Right lung (tissue), 5 donors: ENCODE results near the gene SHOX. TPM values are rescaled to one million over a fixed set of nuclear protein-coding genes. Genes with fewer than 3 reads are reported as not detected.
"Not testable (repeated sequence)": the region's sequence is repeated elsewhere in the genome, so short reads cannot be mapped to it uniquely, and the experiment has no call there.

Source experiments
- DNase-seq, 2 donors: peaks; one replicate each; pipeline ENCODE4 v3.0.0-alpha.2; 2013
- polyA plus RNA-seq, 5 donors: library from polyadenylated mRNA; unstranded; fragments of 120-200 nt; gene quantifications; one replicate each; pipeline versions ENCODE4 v1.2.1 to v1.2.3, GENCODE V29; 2013; ENCODE audit warnings: inconsistent platforms in 1 of 5, low replicate concordance in 1 of 5; ENCODE audit not compliant: insufficient read length in 5 of 5, insufficient read depth in 1 of 5

Gene SHOX
- polyA plus RNA-seq, 5 donors: 0.05 to 0.24 (median 0.08) TPM

DNA sequence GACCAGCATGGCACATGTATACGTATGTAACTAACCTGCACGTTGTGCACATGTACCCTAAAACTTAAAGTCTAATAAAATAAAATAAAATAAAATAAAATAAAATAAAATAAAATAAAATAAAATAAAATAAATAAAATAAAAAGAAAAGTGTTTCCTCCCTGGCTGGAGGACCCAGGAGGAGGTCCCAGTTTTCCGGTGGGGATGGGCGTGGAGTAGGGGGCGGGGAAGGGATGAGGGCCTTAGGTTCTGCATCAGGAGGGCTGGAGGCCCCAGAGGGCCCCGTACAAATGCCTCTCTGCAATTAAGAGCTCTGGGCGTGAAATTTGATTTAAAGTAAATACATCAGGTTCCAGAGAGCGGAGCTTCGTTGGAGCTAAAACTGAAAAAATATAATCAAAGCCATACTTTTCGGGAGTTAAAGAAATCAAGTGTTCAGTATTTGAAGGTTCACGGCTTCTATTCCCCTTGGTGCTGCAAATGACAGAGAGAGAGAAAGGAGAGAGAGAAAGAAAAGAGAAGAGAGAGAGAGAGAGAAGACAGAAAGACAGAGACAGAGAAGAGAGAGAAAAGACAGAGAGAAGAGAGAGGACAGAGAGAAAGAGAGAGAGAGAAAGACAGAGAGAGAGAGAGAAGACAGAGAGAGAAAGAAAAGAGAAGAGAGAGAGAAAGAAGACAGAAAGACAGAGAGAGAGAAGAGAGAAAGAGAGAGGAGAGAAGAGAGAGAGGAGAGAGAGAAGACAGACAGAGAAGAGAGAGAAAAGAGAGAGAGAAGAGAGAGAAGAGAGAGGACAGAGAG is 8.7 kb upstream of the SHOX start:
- no peak for DNase-seq

DNA sequence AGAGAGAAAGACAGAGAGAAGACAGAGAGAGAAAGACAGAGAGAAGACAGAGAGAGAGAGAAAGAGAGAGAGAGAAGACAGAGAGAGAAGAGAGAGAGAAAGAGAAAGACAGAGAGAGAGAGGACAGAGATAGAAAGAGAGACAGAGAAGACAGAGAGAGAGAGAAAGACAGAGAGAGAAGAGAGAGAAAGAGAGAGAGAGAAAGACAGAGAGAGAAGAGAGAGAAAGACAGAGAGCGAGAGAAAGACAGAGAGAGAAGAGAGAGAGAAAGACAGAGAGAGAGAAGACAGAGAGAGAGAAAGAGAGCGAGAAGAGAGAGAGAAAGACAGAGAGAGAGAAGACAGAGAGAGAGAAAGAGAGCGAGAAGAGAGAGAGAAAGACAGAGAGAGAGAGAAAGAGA is 7.8 kb upstream of the SHOX start:
- not testable (repeated sequence) for DNase-seq

DNA sequence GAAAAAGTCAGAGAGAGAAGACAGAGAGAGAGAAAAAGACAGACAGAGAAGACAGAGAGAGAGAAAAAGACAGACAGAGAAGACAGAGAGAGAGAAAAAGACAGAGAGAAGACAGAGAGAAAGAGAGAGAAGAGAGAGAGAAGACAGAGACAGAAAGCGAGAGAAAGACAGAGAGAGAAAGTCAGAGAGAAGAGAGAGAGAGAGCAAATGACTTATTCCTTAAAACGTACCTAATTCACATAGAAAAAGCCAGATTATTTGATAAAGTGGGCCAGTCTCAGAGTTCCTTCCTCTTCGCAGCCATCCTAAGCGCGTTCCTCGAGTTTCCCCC is 7.4 kb upstream of the SHOX start:
- no peak for DNase-seq

DNA sequence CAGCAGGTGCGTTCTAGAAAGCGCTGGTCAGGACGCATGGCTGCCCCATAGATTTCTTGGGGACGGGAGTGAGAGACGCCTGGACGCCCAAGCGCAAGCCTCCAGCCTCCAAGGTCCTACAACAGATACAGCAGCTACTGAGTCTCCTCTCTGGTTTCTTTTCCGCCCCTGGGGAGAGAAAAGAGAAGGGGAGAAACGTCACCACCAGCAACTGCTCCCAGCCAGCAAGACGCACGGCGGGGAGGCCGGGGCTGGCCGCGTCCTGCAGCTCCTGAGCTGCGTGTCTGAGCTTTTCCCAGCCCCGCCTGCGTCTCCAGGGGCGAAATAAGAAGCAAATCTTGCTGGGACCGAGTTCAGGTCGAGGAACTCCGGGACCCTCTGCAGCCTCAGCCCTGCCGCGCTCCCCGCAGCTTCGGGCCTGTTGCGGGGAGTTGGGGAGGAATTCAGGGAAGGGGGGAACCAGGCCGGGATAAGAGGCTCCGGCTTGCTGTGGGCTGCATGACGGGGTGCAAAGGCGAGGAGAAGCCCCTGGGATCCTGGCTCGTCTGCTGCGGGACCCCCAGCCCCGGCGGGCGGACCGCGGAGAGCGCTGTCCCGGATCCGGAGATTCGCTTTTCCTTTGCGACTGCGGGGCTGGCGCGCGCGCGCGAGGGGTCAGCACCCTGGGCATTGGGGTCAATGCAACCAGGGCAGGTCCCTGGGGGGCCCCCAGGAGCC is 6.8 kb upstream of the SHOX start:
- no peak for DNase-seq

DNA sequence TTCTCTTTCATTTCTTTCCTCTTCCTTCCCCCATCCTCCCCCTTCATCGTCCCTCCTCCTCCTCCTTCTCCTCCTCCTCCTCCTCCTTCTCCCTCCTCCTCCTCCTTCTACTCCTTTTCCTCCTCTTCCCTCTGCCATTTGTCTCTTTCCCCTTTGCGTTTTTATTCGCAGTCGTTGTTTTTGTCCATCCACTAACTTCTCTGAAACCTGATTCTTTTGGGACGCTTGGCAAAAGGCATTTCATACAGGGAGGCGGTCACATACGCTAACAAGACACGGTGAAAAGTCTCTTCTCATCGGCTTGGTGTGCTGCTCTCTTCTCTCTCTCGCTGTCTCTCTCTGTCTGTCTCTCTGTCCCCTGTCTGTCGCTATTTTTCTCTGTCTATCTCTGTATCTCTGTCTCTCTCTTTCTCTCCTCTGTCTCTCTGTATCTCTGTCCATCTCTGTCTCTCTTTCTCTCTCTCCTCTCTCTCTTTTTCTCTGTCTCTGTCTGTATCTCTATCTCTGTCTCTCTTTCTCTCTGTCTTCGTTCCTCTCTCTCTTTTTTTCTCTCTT is 5.4 kb upstream of the SHOX start:
- DNase-seq: no peak

DNA sequence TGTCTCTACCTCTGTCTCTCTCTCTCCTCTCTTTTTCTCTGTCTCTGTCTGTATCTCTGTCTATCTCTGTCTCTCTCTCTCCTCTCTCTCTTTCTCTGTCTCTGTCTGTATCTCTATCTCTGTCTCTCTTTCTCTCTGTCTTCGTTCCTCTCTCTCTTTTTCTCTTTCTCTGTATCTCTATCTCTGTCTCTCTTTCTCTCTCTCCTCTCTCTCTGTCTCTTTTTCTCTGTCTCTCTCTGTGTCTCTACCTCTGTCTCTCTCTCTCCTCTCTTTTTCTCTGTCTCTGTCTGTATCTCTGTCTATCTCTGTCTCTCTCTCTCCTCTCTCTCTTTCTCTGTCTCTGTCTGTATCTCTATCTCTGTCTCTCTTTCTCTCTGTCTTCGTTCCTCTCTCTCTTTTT is 4.5 kb upstream of the SHOX start:
- not testable (repeated sequence) for DNase-seq

DNA sequence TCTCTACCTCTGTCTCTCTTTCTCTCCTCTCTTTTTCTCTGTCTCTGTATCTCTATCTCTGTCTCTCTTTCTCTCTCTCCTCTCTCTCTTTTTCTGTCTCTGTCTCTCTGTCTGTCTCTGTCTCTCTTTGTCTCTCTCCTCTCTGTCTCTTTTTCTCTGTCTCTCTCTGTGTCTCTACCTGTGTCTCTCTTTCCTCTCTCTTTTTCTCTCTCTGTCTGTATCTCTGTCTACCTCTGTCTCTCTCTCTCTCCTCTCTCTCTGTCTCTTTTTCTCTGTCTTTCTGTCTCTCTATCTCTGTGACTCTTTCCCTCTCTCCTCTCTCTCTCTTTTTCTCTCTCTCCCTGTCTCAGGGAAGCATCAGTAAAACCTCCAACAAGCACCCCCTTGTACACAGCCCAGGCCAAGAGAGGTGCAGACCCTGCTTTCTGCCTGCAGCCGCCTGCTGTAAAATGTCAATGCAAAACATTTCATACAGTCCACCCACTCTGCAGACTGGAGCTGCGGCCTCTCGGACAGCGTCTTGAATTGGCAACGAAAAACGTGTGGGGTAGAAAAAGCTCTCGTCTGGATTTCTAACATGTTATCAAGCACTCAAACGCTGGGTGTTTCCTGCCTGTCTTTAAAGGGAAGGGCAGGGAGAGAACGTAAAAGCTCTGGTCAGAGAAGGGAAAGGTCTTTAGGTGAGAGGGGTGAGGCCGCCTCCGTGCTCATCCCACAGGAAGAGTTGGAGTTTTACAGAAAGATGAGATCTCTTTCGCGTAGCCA is 3.7 kb upstream of the SHOX start:
- DNase-seq: no peak

DNA sequence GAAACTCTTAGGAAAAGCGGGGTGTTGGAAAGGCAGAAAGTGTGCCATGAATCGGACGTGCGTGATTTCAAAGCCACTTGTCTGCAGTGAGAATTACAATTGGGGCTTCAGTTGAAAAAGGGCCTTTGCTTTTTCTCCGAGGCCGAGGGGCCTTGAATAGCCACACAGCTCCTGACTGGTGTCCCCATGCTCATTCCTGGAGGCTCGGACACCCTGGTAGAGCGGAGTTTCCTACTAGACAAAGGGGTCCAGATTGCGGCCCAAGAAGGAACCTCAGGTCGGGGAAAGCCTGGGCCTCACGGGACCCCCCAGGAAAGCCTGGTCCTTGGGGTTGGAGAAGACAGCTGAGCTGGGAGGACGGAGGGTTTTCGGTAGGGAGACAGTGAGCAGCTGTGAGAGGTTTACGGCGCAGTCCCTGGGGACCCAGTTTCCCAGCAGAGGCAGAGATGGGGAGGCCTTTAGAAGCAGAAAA is 3.0 kb upstream of the SHOX start:
- DNase-seq: no peak

DNA sequence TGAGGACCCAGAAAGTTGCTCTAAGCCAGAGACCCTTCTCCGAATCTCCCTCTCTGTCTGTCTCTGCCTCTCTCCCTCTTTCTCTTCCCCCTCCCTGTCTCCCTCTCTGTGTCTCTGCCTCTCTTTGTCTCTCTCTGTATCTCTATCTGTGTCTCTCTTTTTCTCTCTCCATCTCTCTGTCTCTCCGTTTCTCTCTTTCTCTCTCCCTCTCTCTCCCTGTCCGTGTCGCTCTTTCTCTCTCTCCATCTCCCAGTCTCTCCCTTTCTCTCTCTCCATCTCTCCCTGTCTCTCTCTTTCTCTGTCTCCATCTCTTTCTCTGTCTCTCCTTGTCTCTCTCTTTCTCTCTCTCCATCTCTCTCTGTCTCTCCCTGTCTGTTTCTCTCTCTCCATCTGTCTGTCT is 2.6 kb upstream of the SHOX start:
- no peak for DNase-seq

DNA sequence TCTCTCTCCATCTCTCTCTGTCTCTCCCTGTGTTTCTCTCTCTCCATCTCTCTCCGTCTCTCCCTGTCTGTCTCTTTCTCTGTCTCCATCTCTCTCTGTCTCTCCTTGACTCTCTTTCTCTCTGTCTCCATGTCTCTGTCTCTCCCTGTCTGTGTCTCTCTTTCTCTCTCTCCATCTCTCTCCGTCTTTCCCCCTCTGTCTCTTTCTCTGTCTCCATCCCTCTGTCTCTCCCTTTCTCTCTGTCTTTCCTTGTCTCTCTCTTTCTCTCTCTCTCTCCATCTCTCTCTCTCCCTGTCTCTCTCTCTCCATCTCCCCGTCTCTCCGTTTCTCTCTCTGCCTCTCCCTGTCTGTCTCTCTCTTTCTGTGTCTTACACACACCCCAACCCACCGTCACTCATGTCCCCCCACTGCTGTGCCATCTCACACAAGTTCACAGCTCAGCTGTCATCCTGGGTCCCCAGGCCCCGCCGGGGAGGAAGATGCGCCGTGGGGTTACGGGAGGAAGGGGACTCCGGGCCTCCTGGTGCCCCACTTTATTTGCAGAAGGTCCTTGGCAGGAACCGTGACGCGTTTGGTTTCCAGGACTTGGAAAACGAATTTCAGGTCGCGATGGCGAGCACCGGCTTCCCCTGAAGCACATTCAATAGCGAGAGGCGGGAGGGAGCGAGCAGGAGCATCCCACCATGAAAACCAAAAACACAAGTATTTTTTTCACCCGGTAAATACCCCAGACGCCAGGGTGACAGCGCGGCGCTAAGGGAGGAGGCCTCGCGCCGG is 1.2 kb upstream of the SHOX start:
- no peak for DNase-seq

DNA sequence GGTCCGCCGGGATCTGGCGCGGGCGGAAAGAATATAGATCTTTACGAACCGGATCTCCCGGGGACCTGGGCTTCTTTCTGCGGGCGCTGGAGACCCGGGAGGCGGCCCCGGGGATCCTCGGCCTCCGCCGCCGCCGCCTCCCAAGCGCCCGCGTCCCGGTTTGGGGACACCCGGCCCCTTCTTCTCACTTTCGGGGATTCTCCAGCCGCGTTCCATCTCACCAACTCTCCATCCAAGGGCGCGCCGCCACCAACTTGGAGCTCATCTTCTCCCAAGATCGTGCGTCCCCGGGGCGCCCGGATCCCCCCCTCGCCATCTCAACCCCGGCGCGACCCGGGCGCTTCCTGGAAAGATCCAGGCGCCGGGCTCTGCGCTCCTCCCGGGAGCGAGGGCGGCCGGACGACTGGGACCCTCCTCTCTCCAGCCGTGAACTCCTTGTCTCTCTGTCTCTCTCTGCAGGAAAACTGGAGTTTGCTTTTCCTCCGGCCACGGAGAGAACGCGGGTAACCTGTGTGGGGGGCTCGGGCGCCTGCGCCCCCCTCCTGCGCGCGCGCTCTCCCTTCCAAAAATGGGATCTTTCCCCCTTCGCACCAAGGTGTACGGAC is 482 bp upstream of the SHOX start:
- DNase-seq: no peak

DNA sequence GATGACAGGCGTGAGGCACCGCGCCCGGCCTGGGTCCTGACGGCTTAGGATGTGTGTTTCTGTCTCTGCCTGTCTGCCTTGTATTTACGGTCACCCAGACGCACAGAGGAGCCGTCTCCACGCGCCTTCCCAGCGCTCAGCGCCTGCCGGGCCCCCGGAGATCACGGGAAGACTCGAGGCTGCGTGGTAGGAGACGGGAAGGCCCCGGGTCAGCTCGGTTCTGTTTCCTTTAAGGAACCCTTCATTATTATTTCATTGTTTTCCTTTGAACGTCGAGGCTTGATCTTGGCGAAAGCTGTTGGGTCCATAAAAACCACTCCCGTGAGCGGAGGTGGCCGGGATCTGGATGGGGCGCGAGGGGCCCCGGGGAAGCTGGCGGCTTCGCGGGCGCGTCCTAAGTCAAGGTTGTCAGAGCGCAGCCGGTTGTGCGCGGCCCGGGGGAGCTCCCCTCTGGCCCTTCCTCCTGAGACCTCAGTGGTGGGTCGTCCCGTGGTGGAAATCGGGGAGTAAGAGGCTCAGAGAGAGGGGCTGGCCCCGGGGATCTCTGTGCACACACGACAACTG is 1.3 kb downstream of the SHOX start:
- DNase-seq: no peak

DNA sequence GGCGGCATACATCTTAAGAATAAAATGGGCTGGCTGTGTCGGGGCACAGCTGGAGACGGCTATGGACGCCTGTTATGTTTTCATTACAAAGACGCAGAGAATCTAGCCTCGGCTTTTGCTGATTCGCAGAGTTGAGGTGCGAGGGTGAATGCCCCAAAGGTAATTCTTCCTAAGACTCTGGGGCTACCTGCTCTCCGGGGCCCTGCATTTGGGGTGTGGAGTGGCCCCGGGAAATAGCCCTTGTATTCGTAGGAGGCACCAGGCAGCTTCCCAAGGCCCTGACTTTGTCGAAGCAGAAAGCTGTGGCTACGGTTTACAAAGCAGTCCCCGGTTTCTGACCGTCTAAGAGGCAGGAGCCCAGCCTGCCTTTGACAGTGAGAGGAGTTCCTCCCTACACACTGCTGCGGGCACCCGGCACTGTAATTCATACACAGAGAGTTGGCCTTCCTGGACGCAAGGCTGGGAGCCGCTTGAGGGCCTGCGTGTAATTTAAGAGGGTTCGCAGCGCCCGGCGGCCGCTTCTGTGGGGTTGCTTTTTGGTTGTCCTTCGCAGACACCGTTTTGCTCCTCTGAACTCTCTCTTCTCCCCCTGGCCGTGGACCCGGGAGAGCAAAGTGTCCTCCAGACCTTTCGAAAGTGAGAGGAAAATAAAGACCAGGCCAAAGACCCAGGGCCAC is 1.9 kb downstream of the SHOX start:
- DNase-seq: no peak

DNA sequence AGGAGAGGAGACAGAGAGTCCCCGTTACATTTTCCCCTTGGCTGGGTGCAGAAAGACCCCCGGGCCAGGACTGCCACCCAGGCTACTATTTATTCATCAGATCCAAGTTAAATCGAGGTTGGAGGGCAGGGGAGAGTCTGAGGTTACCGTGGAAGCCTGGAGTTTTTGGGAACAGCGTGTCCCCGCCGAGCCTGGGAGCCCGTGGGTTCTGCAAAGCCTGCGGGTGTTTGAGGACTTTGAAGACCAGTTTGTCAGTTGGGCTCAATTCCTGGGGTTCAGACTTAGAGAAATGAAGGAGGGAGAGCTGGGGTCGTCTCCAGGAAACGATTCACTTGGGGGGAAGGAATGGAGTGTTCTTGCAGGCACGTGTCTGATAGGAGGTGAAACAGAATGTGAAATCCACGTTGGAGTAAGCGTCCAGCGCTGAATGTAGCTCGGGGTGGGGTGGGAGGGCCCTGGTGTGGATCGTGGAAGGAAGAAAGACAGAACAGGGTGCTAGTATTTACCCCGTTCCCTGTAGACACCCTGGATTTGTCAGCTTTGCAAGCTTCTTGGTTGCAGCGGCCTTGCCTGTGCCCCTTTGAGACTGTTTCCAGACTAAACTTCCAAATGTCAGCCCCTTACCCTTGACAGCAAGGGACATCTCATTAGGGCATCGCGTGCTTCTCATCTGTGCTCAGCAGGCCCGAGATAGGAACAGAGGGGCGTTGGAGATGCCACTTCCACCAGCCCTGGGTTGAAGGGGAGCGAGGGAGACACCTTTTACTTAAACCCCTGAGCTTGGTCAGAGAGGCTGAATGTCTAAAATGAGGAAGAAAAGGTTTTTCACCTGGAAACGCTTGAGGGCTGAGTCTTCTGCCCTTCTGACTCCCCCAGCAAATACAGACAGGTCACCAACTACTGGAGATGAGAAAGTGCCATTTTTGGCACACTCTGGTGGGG is 2.7 kb downstream of the SHOX start:
- DNase-seq: no peak

DNA sequence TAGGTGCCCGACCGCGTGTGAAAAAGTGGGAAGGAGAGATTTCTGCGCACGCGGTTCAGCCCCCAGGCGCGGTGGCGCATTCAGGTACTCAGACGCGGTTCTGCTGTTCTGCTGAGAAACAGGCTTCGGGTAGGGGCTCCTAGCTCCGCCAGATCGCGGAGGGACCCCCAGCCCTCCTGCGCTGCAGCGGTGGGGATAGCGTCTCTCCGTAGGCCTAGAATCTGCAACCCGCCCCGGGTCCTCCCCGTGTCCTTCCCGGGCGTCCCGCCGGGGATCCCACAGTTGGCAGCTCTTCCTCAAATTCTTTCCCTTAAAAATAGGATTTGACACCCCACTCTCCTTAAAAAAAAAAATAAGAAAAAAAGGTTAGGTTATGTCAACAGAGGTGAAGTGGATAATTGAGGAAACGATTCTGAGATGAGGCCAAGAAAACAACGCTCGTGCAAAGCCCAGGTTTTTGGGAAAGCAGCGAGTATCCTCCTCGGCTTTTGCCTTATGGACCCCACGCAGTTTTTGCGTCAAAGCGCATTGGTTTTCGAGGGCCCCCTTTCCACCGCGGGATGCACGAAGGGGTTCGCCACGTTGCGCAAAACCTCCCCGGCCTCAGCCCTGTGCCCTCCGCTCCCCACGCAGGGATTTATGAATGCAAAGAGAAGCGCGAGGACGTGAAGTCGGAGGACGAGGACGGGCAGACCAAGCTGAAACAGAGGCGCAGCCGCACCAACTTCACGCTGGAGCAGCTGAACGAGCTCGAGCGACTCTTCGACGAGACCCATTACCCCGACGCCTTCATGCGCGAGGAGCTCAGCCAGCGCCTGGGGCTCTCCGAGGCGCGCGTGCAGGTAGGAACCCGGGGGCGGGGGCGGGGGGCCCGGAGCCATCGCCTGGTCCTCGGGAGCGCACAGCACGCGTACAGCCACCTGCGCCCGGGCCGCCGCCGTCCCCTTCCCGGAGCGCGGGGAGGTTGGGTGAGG is 3.7 kb downstream of the SHOX start:
- no peak for DNase-seq

DNA sequence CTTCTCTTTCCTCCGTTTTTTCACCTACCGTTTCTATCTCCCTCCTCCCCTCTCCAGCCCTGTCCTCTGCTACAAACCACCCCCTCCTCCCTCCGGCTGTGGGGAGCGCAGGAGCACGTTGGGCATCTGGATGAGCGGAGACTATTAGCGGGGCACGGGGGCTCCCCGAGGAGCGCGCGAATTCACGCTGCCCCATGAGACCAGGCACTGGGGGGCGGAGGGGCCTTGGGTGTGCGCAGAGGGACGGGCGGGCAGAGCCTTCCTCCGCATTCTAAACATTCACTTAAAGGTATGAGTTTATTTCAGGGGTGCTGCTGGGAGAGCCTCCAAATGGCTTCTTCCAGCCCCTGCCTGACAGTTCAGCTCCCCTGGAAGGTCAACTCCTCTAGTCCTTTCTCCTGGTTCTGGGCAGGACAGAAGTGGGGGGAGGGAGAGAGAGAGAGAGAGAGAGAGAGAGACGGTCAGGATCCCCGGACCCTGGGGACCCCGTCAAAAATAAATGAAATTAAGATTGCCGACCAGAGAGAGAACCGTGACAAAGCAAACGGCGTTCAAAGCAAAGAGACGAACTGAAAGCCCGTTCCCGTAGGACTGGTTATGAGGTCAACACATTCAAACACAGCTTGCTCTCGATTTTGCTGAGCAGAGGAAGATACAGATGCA is 5.0 kb downstream of the SHOX start:
- DNase-seq: no peak

DNA sequence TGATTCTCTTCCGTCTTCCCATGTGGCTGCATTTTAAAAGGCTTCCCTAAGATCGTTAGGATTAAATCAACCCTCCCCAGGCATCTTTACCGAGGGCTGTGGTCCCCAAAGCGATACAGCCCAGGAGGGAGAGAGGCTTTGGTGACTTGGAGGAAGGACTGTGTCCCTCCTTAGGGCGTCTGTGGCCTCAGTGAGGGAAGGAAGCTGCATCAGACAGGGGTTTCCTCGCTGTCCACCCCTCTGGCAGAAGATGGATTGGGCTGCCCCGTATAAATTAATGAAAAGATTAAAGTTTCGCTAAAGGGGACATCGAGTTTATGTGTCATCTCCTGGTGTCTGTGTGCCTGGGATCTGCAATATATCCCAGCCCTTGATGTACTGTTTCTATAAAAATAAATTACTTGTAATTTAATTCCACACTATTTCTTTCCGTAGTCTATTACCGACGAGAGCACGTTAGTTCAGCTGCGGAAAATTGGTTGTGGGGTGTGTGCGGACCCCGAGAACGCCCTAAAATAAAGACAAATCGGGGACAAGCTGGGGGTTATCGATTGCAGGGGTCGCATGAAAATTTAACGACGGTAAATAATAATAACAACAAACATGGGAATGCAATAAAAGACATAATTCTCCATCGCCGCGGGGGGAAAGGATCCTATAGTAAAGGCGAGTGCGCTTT is 6.5 kb downstream of the SHOX start:
- no peak for DNase-seq
